Dendritic cell treated with granulocyte-macrophage colony-stimulating factor and Interleukin-4, amounts not matched to agents 40 ng/mL and 50 ng/mL, for 4 days (primary cell): ENCODE measurements around the gene SOD3.
A peak's percentile ranks its signal among the peaks of the same experiment; 100 is the strongest.

Experiments used
- H3K27ac Mint-ChIP-seq: one replicate; pipeline ENCODE4 v1.8.0; 2022; ENCODE audit warnings: mild to moderate bottlenecking, mixed read lengths
- H3K27me3 Mint-ChIP-seq: one replicate; pipeline ENCODE4 v1.8.0; 2022; ENCODE audit warnings: mild to moderate bottlenecking, mixed read lengths
- H3K36me3 Mint-ChIP-seq: one replicate; pipeline ENCODE4 v1.8.0; 2022; ENCODE audit warnings: low read depth, mixed read lengths
- H3K4me1 Mint-ChIP-seq: one replicate; pipeline ENCODE4 v1.8.0; 2022; ENCODE audit warnings: low read depth, mixed read lengths
- H3K4me3 Mint-ChIP-seq: one replicate; pipeline ENCODE4 v1.8.0; 2022; ENCODE audit warnings: mild to moderate bottlenecking, moderate library complexity, mixed read lengths
- H3K9me3 Mint-ChIP-seq: one replicate; pipeline ENCODE4 v1.8.0; 2022; ENCODE audit warnings: mixed read lengths
- intact Hi-C: fragments of 100-400 bp; cut with micrococcal nuclease; formaldehyde crosslinking; loops from one replicate; pipeline ENCODE4 v1.15.0; 2022

The SOD3 gene

DNA sequence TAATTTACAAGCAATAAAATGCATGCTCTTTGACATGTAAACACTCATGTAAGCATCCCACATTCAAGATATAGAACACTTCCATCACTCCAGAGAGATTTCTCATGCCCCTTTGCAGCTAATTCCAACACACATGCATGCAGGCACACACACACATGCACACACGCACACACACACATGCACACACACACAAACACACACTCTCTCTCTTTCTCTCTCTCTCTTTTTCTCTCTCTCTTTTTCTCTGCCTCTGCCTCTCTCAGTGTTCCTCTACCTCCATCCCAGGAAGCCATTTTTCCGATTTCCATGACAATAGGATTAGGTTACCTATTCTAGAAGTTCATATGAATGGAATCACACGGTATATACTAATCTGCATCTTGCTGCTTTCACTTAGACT lies 11.9 kb upstream of the SOD3 start:
- no peak overlapping the region for H3K27ac Mint-ChIP-seq
- peaks cover 18% of the 10 kb centered on the region for H3K4me1 Mint-ChIP-seq
- peaks cover 21% of the 10 kb centered on the region for H3K27me3 Mint-ChIP-seq
- peaks cover 6% of the 10 kb centered on the region for H3K9me3 Mint-ChIP-seq
- intact Hi-C loops = no loop called here
- no peak overlapping the region for H3K4me3 Mint-ChIP-seq
- no peaks in the 10 kb centered on the region for H3K36me3 Mint-ChIP-seq

- intact Hi-C loops = loop anchor here (10.0 kb wide), 1 partner anchor 194 kb away; no protein-coding TSS in a partner anchor
- H3K27me3 Mint-ChIP-seq = peaks cover 16% of the 10 kb centered on the region
- H3K4me1 Mint-ChIP-seq = peaks cover 33% of the 10 kb centered on the region
- peaks cover 14% of the 10 kb centered on the region for H3K9me3 Mint-ChIP-seq
- H3K4me3 Mint-ChIP-seq = no peak overlapping the region
- no peaks in the 10 kb centered on the region for H3K36me3 Mint-ChIP-seq
- no peak overlapping the region for H3K27ac Mint-ChIP-seq
These were observed 4.3 kb upstream of the SOD3 start for GRCh38 chr4:24791043-24791442.

DNA sequence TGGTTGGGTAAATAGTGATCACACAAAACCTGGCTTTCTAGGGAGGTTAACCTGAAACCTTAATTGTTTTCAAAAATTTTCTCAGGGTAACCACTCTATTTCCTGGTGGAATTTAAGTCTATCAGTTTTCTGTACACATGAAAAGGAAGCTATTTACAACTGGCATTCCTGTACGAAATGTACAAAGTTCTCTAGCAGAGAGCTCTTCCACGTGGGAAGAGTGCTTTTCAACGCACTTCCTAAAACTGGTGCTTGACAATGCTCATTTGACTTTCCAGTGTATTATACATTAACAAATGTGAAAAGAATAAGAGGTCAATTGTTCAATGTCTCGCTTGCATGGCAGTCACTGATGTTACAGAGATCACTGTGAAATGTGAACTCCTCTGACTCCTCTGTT lies 2.8 kb upstream of the SOD3 start:
- Mint-ChIP-seq H3K4me1 (peaks cover 33% of the 10 kb centered on the region), H3K9me3 (peaks cover 14% of the 10 kb centered on the region), H3K27me3 (peaks cover 26% of the 10 kb centered on the region), H3K36me3 (no peaks in the 10 kb centered on the region), H3K4me3 (no peak overlapping the region), H3K27ac (no peak overlapping the region)
- intact Hi-C loops = loop anchor here (10.0 kb wide), 1 partner anchor 192 kb away; no protein-coding TSS in a partner anchor

DNA sequence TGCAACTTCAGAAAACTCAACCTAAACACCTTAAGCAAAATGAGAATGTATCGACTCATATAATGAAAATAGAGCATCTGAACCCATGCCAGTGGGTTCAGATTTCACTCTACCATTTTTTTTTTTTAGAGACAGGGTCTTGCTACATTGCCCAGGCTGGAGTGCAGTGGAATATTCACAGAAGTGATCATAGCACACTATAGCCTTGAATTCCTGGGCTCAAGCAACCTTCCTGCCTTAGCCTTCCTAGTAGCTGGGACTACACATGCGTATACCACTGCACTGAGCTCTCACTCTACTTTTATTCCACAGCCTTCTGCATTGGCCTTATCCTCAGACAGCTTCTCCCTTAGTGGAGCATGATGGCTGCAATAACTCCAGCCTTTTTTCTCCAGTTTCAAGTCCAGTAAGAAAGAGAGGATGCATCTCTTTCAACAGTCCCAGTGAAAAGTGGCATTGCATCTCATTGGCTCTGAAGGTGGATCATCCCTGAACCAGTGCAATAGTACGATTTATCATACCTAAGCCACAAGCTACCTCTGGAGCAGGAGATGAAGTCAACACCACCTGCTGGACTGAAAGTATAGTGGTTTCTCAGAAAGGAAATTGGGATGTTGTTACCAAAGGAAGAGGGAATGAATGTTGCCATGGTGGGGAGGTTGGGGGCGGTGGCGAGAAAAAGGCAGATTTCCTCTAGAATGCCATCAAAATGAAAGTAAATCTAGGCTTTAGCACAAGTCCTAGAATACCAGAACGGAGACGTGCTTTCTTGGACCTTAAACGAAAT lies 2.0 kb upstream of the SOD3 start:
- intact Hi-C loops = loop anchor here (10.0 kb wide), 1 partner anchor 191 kb away; no protein-coding TSS in a partner anchor
- H3K36me3 Mint-ChIP-seq = no peaks in the 10 kb centered on the region

GRCh38 chr4:24794051-24794450 lies 1.3 kb upstream of the SOD3 start:
- H3K9me3 Mint-ChIP-seq = peaks cover 2% of the 10 kb centered on the region
- H3K27ac Mint-ChIP-seq = peak overlapping the region; percentile 64
- intact Hi-C loops = loop anchor here (10.0 kb wide), 1 partner anchor 191 kb away; no protein-coding TSS in a partner anchor
- H3K36me3 Mint-ChIP-seq = no peaks in the 10 kb centered on the region
- peak overlapping the region; percentile 46 for H3K4me3 Mint-ChIP-seq
- H3K4me1 Mint-ChIP-seq = peaks cover 33% of the 10 kb centered on the region
- peaks cover 37% of the 10 kb centered on the region for H3K27me3 Mint-ChIP-seq

More for the DNA sequence above, 2.0 kb upstream of the SOD3 start:
- Mint-ChIP-seq H3K27ac (peak overlapping the region; percentile 64), H3K9me3 (peaks cover 8% of the 10 kb centered on the region), H3K4me3 (no peak overlapping the region), H3K27me3 (peaks cover 34% of the 10 kb centered on the region), H3K4me1 (peaks cover 33% of the 10 kb centered on the region)

DNA sequence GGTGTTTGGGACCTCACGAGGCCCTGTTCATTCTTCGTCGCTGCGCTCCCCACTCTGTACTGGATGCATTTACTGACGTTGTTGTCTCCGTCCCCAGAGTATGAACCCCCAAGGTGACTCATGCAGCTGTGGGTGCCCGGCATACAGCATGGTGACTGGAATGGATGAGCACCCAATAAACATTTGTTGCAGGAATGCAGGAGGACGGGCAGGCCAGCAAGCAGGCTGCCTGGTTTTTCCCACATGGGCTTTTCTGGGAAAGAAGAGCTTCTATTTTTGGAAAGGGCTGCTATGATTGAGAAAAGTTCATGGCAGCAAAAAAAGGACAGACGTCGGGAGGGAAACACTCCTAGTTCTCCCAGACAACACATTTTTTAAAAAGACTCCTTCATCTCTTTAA lies 893 bp upstream of the SOD3 start:
- Mint-ChIP-seq H3K4me3 (peak overlapping the region; percentile 24), H3K27ac (peak overlapping the region; percentile 64), H3K4me1 (peaks cover 33% of the 10 kb centered on the region), H3K9me3 (no peaks in the 10 kb centered on the region), H3K36me3 (no peaks in the 10 kb centered on the region), H3K27me3 (peaks cover 42% of the 10 kb centered on the region)
- intact Hi-C loops = loop anchor here (10.0 kb wide), 1 partner anchor 190 kb away; no protein-coding TSS in a partner anchor

GRCh38 chr4:24795666-24796381 lies 451 bp downstream of the SOD3 start:
- Mint-ChIP-seq H3K4me3 (no peak overlapping the region), H3K27ac (peak overlapping the region; percentile 2), H3K36me3 (no peaks in the 10 kb centered on the region), H3K9me3 (no peaks in the 10 kb centered on the region), H3K4me1 (peaks cover 38% of the 10 kb centered on the region), H3K27me3 (peaks cover 48% of the 10 kb centered on the region)
- intact Hi-C loops = loop anchor here (10.0 kb wide), 1 partner anchor 189 kb away; no protein-coding TSS in a partner anchor

- Mint-ChIP-seq H3K4me3 (no peak overlapping the region), H3K27me3 (peaks cover 56% of the 10 kb centered on the region), H3K36me3 (no peaks in the 10 kb centered on the region), H3K4me1 (peaks cover 38% of the 10 kb centered on the region), H3K27ac (no peak overlapping the region), H3K9me3 (no peaks in the 10 kb centered on the region)
- intact Hi-C loops = loop anchor here (10.0 kb wide), 1 partner anchor 188 kb away; no protein-coding TSS in a partner anchor
These were observed 1.2 kb downstream of the SOD3 start for GRCh38 chr4:24796620-24797019.

- Mint-ChIP-seq H3K36me3 (no peaks in the 10 kb centered on the region), H3K27me3 (peaks cover 64% of the 10 kb centered on the region), H3K4me3 (no peak overlapping the region), H3K4me1 (peaks cover 37% of the 10 kb centered on the region), H3K27ac (no peak overlapping the region), H3K9me3 (no peaks in the 10 kb centered on the region)
- intact Hi-C loops = loop anchor here (10.0 kb wide), 1 partner anchor 187 kb away; no protein-coding TSS in a partner anchor
These were observed 2.8 kb downstream of the SOD3 start for GRCh38 chr4:24798036-24798610.

DNA sequence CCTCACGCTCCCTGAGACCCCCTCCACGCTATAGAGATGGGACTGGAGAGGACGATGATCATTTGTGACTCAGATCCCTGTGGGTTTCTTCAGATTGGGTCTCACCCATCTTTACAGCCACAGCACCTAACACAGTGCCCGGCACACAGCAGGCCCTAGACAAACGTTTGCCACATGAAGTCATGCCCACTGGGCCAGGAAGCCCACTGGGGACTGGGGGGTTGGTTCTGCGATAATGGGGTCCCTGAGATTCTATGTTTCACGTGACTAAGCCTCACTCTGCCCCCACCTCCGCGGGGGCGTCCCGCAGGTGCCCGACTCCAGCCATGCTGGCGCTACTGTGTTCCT lies 3.8 kb downstream of the SOD3 start:
- intact Hi-C loops = loop anchor here (10.0 kb wide), 1 partner anchor 186 kb away; no protein-coding TSS in a partner anchor

GRCh38 chr4:24799544-24800324 lies 4.4 kb downstream of the SOD3 start:
- no peak overlapping the region for H3K27ac Mint-ChIP-seq
- no peaks in the 10 kb centered on the region for H3K36me3 Mint-ChIP-seq
- intact Hi-C loops = loop anchor here (10.0 kb wide), 1 partner anchor 185 kb away; no protein-coding TSS in a partner anchor
- H3K4me3 Mint-ChIP-seq = peak overlapping the region; percentile 64
- no peaks in the 10 kb centered on the region for H3K9me3 Mint-ChIP-seq
- H3K4me1 Mint-ChIP-seq = peaks cover 22% of the 10 kb centered on the region
- peaks cover 64% of the 10 kb centered on the region for H3K27me3 Mint-ChIP-seq

More for the DNA sequence above, 3.8 kb downstream of the SOD3 start:
- Mint-ChIP-seq H3K9me3 (no peaks in the 10 kb centered on the region), H3K27me3 (peaks cover 64% of the 10 kb centered on the region), H3K36me3 (no peaks in the 10 kb centered on the region), H3K27ac (no peak overlapping the region), H3K4me3 (no peak overlapping the region), H3K4me1 (peaks cover 28% of the 10 kb centered on the region)

- intact Hi-C loops = no loop called here
- Mint-ChIP-seq H3K27me3 (peaks cover 61% of the 10 kb centered on the region), H3K4me3 (peak overlapping the region; percentile 64), H3K27ac (no peak overlapping the region), H3K36me3 (no peaks in the 10 kb centered on the region), H3K4me1 (peaks cover 15% of the 10 kb centered on the region), H3K9me3 (no peaks in the 10 kb centered on the region)
These were observed 5.0 kb downstream of the SOD3 start for GRCh38 chr4:24800325-24800895.
